Endothelial cell (in vitro differentiated cells): Measurements from ENCODE around the gene SLC43A3. TPM values are rescaled to one million over a fixed set of nuclear protein-coding genes. Genes with fewer than 3 reads are reported as not detected.

ENCODE experiments used
- DNase-seq: peaks from one replicate; pipeline ENCODE4 v3.0.0; 2021; ENCODE audit warnings: low spot score
- H3K27ac Mint-ChIP-seq: one replicate; pipeline ENCODE4 v1.8.0; 2021; ENCODE audit warnings: mixed read lengths, inconsistent platforms; ENCODE audit not compliant: unreplicated experiment
- H3K27me3 Mint-ChIP-seq: one replicate; pipeline ENCODE4 v1.8.0; 2021; ENCODE audit warnings: mild to moderate bottlenecking, moderate library complexity, mixed read lengths, inconsistent platforms; ENCODE audit not compliant: unreplicated experiment
- H3K36me3 Mint-ChIP-seq: one replicate; pipeline ENCODE4 v1.8.0; 2021; ENCODE audit warnings: mild to moderate bottlenecking, low read depth, mixed read lengths, inconsistent platforms; ENCODE audit not compliant: unreplicated experiment
- H3K4me1 Mint-ChIP-seq: one replicate; pipeline ENCODE4 v1.8.0; 2021; ENCODE audit warnings: mild to moderate bottlenecking, mixed read lengths, inconsistent platforms; ENCODE audit not compliant: unreplicated experiment
- H3K4me3 Mint-ChIP-seq: one replicate; pipeline ENCODE4 v1.8.0; 2021; ENCODE audit warnings: mild to moderate bottlenecking, mixed read lengths, inconsistent platforms; ENCODE audit not compliant: unreplicated experiment
- H3K9me3 Mint-ChIP-seq: one replicate; pipeline ENCODE4 v1.8.0; 2021; ENCODE audit warnings: mixed read lengths, inconsistent platforms; ENCODE audit not compliant: unreplicated experiment
- total RNA-seq: library from RNA; stranded (reverse); fragmentation: NEBNext Ultra II Directional; extraction: Animal tissue kit (Norgen Biotek cat#: 25700); gene quantifications from one replicate; pipeline ENCODE4 v1.2.1, GENCODE V29; 2021; ENCODE audit not compliant: unreplicated experiment
- TF ChIP-seq, protein P1 (sequence below): fragments of 200-600 bp; sonication (generic); IDR thresholded peaks from one replicate; pipeline ENCODE4 v1.5.0; 2021; ENCODE audit warnings: antibody characterized with exemption; ENCODE audit not compliant: unreplicated experiment

Gene SLC43A3
- total RNA-seq, 1 donor from 2014 or later, result 17.5 TPM

- Mint-ChIP-seq H3K27me3 (peaks cover 3% of the 10 kb centered on the region), H3K4me3 (no peak overlapping the region), H3K4me1 (no peaks in the 10 kb centered on the region), H3K27ac (no peak overlapping the region), H3K9me3 (no peaks in the 10 kb centered on the region), H3K36me3 (no peaks in the 10 kb centered on the region)
- TF ChIP-seq, protein P1, sequence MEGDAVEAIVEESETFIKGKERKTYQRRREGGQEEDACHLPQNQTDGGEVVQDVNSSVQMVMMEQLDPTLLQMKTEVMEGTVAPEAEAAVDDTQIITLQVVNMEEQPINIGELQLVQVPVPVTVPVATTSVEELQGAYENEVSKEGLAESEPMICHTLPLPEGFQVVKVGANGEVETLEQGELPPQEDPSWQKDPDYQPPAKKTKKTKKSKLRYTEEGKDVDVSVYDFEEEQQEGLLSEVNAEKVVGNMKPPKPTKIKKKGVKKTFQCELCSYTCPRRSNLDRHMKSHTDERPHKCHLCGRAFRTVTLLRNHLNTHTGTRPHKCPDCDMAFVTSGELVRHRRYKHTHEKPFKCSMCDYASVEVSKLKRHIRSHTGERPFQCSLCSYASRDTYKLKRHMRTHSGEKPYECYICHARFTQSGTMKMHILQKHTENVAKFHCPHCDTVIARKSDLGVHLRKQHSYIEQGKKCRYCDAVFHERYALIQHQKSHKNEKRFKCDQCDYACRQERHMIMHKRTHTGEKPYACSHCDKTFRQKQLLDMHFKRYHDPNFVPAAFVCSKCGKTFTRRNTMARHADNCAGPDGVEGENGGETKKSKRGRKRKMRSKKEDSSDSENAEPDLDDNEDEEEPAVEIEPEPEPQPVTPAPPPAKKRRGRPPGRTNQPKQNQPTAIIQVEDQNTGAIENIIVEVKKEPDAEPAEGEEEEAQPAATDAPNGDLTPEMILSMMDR, result no peak
- no peak for DNase-seq
Measured at GRCh38 chr11:57394203-57394965, 32.5 kb downstream of the SLC43A3 start.

GRCh38 chr11:57392763-57393105, 34.2 kb downstream of the SLC43A3 start:
- Mint-ChIP-seq H3K36me3 (no peaks in the 10 kb centered on the region), H3K9me3 (no peaks in the 10 kb centered on the region), H3K4me3 (no peak overlapping the region), H3K4me1 (no peaks in the 10 kb centered on the region), H3K27ac (no peak overlapping the region), H3K27me3 (peaks cover 3% of the 10 kb centered on the region)
- no peak for DNase-seq
- TF ChIP-seq, protein P1, result no peak

DNA sequence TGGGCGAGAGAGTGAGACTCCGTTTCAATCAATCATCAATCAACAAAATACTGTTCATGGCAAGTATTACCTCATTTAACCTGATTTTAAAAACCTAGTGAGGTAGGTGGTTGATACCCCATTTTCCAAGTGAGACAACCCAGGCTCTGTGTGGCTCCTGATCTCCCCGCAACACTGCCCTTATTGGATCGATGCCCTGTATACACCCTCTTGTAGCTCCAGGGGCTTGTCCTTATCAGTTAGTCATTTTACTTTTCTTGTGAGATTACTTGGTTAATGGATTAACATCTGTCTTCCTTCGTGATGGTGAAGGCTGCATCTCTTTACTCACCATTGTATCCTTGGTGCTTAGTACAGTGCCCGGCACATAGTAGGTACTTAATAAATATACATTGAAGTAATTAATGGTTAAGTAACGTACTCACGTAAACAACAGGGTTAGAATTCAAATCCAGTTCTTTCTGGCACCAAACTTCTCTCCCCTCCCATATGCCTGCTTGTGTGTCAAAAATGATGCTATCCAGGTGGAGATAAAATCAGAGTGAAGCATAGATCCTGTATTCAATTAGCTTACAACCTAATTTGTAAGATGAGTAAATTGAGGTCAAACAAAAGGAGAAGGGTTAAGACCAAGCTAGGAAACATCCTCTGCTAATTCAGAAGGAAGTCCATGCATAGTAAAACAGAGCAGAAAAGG, 34.7 kb downstream of the SLC43A3 start:
- no peak overlapping the region for H3K4me3 Mint-ChIP-seq
- no peak for DNase-seq
- H3K36me3 Mint-ChIP-seq, result no peaks in the 10 kb centered on the region
- H3K9me3 Mint-ChIP-seq, result no peaks in the 10 kb centered on the region
- H3K27ac Mint-ChIP-seq, result no peak overlapping the region
- H3K27me3 Mint-ChIP-seq, result peaks cover 3% of the 10 kb centered on the region
- TF ChIP-seq, protein P1, result no peak
- H3K4me1 Mint-ChIP-seq, result no peaks in the 10 kb centered on the region

- Mint-ChIP-seq H3K4me1 (no peaks in the 10 kb centered on the region), H3K27ac (no peak overlapping the region), H3K36me3 (no peaks in the 10 kb centered on the region), H3K27me3 (peaks cover 3% of the 10 kb centered on the region), H3K9me3 (no peaks in the 10 kb centered on the region), H3K4me3 (no peak overlapping the region)
- TF ChIP-seq, protein P1, result no peak
- DNase-seq, result no peak
Measured at GRCh38 chr11:57391539-57391938, 35.4 kb downstream of the SLC43A3 start.

DNA sequence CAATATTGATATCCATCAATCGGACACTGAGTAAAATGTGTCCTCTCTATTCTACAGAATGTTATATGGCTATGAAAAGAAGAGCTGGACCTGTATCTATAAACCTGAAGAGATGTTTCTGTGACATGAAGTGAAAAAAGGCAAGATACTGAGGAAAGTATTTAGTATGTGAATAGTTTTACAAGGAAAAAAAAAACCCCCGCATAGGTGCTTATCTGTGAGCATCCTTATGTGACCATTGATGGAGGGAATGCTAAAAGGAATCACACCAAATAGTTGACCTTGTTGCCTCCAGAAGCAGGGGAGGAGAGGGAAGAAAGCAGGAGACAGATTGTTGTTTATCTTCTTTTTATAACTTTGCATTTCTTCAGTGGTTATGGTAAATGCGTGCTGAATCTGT, 35.8 kb downstream of the SLC43A3 start:
- TF ChIP-seq, protein P1, result no peak
- no peak overlapping the region for H3K27ac Mint-ChIP-seq
- H3K4me3 Mint-ChIP-seq, result no peak overlapping the region
- no peaks in the 10 kb centered on the region for H3K9me3 Mint-ChIP-seq
- peaks cover 3% of the 10 kb centered on the region for H3K27me3 Mint-ChIP-seq
- H3K4me1 Mint-ChIP-seq, result no peaks in the 10 kb centered on the region
- no peak for DNase-seq
- no peaks in the 10 kb centered on the region for H3K36me3 Mint-ChIP-seq
